Measurements from ENCODE around the gene DMWD.
A peak's percentile ranks its signal among the peaks of the same experiment; 100 is the strongest.

DMWD gene, protein sequence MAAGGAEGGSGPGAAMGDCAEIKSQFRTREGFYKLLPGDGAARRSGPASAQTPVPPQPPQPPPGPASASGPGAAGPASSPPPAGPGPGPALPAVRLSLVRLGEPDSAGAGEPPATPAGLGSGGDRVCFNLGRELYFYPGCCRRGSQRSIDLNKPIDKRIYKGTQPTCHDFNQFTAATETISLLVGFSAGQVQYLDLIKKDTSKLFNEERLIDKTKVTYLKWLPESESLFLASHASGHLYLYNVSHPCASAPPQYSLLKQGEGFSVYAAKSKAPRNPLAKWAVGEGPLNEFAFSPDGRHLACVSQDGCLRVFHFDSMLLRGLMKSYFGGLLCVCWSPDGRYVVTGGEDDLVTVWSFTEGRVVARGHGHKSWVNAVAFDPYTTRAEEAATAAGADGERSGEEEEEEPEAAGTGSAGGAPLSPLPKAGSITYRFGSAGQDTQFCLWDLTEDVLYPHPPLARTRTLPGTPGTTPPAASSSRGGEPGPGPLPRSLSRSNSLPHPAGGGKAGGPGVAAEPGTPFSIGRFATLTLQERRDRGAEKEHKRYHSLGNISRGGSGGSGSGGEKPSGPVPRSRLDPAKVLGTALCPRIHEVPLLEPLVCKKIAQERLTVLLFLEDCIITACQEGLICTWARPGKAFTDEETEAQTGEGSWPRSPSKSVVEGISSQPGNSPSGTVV

DNA sequence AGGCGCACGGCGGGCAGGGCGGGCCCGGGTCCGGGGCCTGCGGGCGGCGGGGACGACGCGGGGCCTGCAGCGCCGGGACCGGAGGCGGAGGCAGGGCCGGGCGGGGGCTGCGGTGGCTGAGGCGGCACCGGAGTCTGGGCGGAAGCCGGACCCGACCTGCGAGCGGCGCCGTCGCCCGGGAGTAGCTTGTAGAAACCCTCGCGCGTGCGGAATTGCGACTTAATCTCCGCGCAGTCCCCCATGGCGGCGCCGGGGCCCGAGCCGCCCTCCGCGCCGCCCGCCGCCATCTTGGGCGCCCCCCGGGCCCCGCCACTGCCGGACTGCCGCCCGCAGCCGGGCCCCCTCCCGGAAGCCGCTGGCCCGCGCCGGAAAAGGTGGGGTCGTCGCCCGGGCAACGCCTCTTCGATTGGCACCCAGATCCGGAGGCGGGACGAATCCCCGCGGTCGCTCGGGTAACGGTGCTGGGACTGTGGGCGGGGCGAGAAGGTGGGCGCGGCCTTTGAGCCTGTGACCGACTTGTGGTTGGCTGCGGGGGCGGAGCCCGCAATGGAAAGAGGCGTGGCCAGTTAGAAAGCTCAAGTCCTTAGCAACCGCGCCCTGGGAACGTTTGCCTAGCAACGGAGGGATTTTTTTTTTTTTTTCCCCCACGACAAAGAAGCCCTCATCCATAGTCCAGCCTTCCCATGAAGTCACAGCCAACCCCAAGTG lies at the start of gene DMWD:
Gene DMWD, minus strand, starts transcription at position 376 of the 708 bp plus-strand sequence. Its CDS starts 89 bp downstream, at position 287.
- Mint-ChIP-seq H3K27ac (peak within 1 kb of the TSS; percentile 79), H3K4me1 (ENCODE audit: low read depth) (peaks cover 33% of the 10 kb centered on the region), H3K9me3 (ENCODE audit: low read depth) (no peaks in the 10 kb centered on the region), H3K4me3 (peak within 1 kb of the TSS; percentile 96), H3K27me3 (peaks cover 16% of the 10 kb centered on the region), H3K36me3 (peaks cover 16% of the 10 kb centered on the region)

- Mint-ChIP-seq H3K4me1 (ENCODE audit: low read depth) (peaks cover 5% of the 10 kb centered on the region), H3K4me3 (no peak overlapping the region), H3K27ac (no peak overlapping the region), H3K36me3 (peaks cover 16% of the 10 kb centered on the region), H3K9me3 (ENCODE audit: low read depth) (no peaks in the 10 kb centered on the region), H3K27me3 (no peaks in the 10 kb centered on the region)
Observed at GRCh38 chr19:45842198-45842597, 49.6 kb upstream of the DMWD start.

- no peaks in the 10 kb centered on the region for H3K27me3 Mint-ChIP-seq
- H3K4me1 Mint-ChIP-seq (ENCODE audit: low read depth) = peaks cover 7% of the 10 kb centered on the region
- peaks cover 7% of the 10 kb centered on the region for H3K36me3 Mint-ChIP-seq
- H3K4me3 Mint-ChIP-seq = no peak overlapping the region
- H3K27ac Mint-ChIP-seq = no peak overlapping the region
- H3K9me3 Mint-ChIP-seq (ENCODE audit: low read depth) = no peaks in the 10 kb centered on the region
Observed at GRCh38 chr19:45834970-45835369, 42.3 kb upstream of the DMWD start.

DNA sequence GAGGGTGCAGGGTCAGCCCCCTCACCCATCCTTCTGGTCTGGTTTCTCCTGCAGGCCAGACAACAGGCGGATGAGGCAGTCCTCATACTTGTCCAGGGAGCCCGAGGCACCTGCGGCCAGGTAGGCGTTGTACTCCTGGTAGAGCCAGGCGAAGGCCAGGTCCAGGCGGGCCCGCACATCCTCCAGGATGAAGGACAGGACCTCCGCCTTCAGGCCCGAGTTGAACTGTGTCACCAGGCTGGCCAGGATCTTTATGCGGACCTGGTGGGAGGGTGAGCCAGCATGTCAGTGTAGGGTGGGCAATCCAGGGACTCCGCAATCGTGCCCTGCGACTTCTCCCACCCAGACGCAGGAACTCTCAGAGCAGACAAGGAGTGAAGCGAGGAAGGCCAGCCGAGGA lies 36.3 kb upstream of the DMWD start:
- H3K27me3 Mint-ChIP-seq = no peaks in the 10 kb centered on the region
- no peaks in the 10 kb centered on the region for H3K9me3 Mint-ChIP-seq (ENCODE audit: low read depth)
- peaks cover 12% of the 10 kb centered on the region for H3K36me3 Mint-ChIP-seq
- H3K27ac Mint-ChIP-seq = no peak overlapping the region
- H3K4me1 Mint-ChIP-seq (ENCODE audit: low read depth) = peaks cover 20% of the 10 kb centered on the region
- no peak overlapping the region for H3K4me3 Mint-ChIP-seq

DNA sequence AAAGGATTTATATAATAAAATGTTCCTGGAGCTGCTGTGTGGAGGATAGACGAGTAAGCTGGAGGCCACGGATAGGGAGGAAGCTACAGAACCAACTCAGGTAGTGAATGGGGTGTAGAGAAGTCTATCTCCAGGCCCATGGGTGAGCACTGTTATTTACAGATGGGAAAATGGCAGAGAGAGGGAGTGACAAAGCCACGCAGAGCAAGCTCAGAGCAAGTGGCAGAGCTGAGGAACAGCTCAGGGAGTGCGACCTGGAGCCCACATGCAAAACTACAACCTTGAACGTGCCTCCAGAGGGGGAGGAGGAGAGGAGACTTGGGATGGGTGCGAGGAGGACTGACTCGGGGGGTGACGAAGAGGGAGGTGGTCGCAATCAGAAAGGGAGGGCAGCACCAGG lies 35.9 kb upstream of the DMWD start:
- Mint-ChIP-seq H3K4me1 (ENCODE audit: low read depth) (peaks cover 20% of the 10 kb centered on the region), H3K4me3 (no peak overlapping the region), H3K27me3 (no peaks in the 10 kb centered on the region), H3K27ac (peak overlapping the region; percentile 58), H3K36me3 (peaks cover 12% of the 10 kb centered on the region), H3K9me3 (ENCODE audit: low read depth) (no peaks in the 10 kb centered on the region)

DNA sequence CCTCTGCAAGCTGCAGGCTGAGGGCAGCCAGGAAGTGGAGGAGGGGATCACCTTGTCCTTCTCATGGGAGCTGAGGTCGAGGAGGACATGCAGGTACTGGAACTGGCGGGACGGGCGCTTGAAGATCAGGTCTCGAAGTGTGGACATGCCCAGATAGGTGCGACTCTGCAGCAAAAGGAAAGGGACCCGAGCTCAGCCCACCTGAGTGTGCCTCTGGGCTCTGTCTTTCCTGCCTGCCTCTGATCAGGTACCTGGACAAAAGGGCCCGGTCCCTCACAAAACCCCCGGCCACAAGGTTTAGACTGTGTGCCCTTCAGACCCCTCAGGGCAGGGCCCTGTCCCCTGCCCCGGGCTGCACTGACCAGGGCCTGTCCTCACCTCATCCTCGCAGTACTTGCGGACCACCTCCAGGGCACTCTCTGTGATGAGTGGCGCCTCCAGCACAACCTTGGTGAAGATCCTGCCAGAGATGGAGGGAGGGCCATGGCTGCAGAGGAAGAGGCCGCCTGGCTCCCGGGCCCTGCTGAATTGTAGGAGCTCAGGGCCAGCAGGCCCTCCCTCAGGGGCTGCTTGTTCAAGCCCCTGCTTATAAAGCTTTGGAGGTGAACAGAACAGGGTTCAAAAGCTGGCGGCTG lies 34.9 kb upstream of the DMWD start:
- no peaks in the 10 kb centered on the region for H3K27me3 Mint-ChIP-seq
- H3K9me3 Mint-ChIP-seq (ENCODE audit: low read depth) = no peaks in the 10 kb centered on the region
- H3K27ac Mint-ChIP-seq = no peak overlapping the region
- H3K36me3 Mint-ChIP-seq = peaks cover 12% of the 10 kb centered on the region
- no peak overlapping the region for H3K4me3 Mint-ChIP-seq
- peaks cover 20% of the 10 kb centered on the region for H3K4me1 Mint-ChIP-seq (ENCODE audit: low read depth)

DNA sequence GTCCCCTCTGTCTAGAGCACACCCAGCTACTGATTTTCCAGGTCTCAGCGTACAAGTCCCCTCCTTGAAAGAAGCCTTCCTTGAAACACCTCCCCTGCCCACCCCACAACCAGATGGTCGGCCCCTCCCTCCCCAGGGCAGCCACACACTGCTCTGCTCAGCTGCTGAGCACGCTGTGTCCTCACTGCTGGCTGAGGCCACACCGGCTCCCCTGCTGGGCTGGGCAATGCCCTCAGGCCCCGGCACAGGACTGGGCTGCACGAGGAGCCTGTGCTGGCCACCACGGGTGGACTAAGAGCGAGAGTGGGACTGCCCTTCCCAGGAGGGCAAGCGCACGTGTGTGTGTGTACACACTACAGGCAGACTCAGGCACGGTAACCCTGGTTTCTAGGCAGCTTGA lies 34.3 kb upstream of the DMWD start:
- Mint-ChIP-seq H3K4me3 (no peak overlapping the region), H3K9me3 (ENCODE audit: low read depth) (no peaks in the 10 kb centered on the region), H3K36me3 (peaks cover 12% of the 10 kb centered on the region), H3K27ac (no peak overlapping the region), H3K27me3 (no peaks in the 10 kb centered on the region), H3K4me1 (ENCODE audit: low read depth) (peaks cover 20% of the 10 kb centered on the region)

DNA sequence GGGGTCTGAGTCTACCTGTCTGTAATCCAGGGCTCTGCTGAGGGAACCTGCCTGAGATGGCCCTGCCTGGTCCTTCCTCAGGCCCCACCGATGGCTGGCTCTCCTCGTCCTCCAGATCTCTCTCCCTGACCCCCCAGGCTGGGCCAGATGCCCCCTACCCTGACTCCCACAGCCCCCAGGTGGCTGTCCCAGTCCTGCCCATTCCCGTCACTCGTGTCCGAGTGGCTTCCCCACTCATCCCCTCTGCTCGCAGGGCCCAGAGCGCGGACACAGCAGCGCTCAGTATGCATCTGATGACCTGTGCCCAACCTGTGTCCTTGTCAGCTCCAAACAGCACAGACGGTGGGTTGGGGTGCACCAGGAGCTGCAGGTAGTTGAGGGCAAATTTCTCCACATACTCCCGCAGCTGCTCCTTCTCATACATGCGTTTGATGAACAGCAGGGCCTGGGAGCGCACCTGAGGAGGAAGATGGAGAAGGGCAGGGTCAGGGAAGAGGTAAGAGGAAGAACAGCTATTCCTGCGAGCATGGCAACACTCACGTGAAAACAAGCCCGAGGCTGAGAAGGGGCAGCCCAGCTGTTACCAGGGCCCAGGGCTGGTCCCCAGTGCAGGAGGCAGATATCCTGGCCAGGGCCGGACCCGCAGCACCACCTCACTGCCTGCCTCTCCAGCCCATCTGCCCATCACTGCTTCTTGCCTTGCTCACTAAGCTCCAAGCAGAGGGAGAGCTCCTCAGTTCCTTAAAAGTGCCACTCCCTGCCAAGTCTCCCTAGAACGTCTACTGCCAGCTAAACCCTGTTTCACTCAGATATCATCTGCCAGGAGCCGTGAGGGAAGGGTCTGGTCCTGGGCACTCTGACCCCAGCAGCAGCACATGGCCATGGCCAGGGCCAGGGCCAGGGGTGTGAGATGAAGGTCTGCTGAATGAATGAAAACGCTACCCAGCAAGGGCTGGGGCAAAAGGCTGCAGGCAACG lies 33.6 kb upstream of the DMWD start:
- Mint-ChIP-seq H3K36me3 (peaks cover 12% of the 10 kb centered on the region), H3K27ac (no peak overlapping the region), H3K9me3 (ENCODE audit: low read depth) (no peaks in the 10 kb centered on the region), H3K27me3 (no peaks in the 10 kb centered on the region), H3K4me3 (no peak overlapping the region), H3K4me1 (ENCODE audit: low read depth) (peaks cover 18% of the 10 kb centered on the region)

DNA sequence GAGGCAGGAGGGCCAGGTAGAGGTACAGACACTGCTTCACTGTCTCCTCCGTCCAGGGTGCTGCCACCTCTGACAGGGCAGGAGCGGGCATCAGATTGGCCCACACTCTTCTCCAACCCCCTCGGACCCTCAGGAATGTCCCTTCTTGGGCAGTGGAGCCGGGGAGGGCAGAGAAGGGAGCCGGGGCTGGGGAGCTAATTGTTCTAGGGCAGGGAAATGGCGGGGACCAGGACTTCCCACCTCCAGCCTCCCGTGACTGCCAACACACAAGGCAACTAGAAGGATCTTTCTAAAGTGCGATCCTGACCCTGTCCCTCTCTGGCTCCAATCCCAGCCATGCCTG lies 32.6 kb upstream of the DMWD start:
- Mint-ChIP-seq H3K27me3 (no peaks in the 10 kb centered on the region), H3K27ac (no peak overlapping the region), H3K4me1 (ENCODE audit: low read depth) (peaks cover 16% of the 10 kb centered on the region), H3K4me3 (no peak overlapping the region), H3K36me3 (peaks cover 12% of the 10 kb centered on the region), H3K9me3 (ENCODE audit: low read depth) (no peaks in the 10 kb centered on the region)

DNA sequence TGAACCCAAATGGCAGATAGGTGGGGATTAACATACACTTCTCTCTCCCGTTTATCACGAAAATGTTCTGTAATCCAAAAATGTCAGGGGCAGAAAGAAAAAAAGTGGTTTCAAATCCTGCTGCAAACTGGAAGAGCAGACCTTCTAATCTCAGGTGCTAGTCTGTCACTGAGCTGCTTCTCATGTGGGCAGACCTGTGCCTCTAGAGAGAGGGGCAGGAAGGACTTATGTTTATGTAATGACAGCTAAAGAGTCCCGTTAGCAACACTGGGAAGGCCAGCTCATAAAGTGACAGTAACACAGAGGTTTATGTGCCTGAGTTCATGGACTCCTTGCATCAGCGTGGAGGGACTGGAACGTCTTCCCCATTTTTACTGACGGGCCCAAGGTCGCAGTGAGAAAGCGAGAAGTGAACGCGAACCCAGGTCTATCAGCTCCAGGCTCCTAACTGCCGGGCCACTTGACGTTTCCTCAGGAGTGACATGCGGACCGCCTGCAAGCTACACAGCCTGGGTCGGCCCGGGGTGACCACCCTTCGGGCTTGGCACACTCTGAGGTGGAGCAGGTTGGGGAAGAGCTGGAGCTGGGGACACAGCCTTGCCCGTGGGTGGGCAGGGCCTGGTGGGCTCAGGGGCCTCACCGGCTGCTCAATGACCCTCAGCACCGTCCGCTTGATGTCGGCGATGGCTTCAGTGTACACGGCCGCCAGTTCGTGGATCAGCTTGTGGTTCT lies 32.1 kb upstream of the DMWD start:
- peak overlapping the region; percentile 39 for H3K4me3 Mint-ChIP-seq
- no peaks in the 10 kb centered on the region for H3K9me3 Mint-ChIP-seq (ENCODE audit: low read depth)
- no peaks in the 10 kb centered on the region for H3K27me3 Mint-ChIP-seq
- peaks cover 12% of the 10 kb centered on the region for H3K36me3 Mint-ChIP-seq
- peaks cover 12% of the 10 kb centered on the region for H3K4me1 Mint-ChIP-seq (ENCODE audit: low read depth)
- H3K27ac Mint-ChIP-seq = peak overlapping the region; percentile 46

- Mint-ChIP-seq H3K4me1 (ENCODE audit: low read depth) (peaks cover 9% of the 10 kb centered on the region), H3K9me3 (ENCODE audit: low read depth) (no peaks in the 10 kb centered on the region), H3K27me3 (no peaks in the 10 kb centered on the region), H3K36me3 (peaks cover 9% of the 10 kb centered on the region), H3K4me3 (no peak overlapping the region), H3K27ac (no peak overlapping the region)
Observed at GRCh38 chr19:45824041-45824471, 31.4 kb upstream of the DMWD start.

GRCh38 chr19:45823182-45823581 lies 30.5 kb upstream of the DMWD start:
- no peaks in the 10 kb centered on the region for H3K27me3 Mint-ChIP-seq

GRCh38 chr19:45822716-45823115 lies 30.1 kb upstream of the DMWD start:
- no peaks in the 10 kb centered on the region for H3K27me3 Mint-ChIP-seq
- no peak overlapping the region for H3K27ac Mint-ChIP-seq
- no peak overlapping the region for H3K4me3 Mint-ChIP-seq
- H3K4me1 Mint-ChIP-seq (ENCODE audit: low read depth) = peaks cover 5% of the 10 kb centered on the region
- H3K9me3 Mint-ChIP-seq (ENCODE audit: low read depth) = no peaks in the 10 kb centered on the region
- peaks cover 2% of the 10 kb centered on the region for H3K36me3 Mint-ChIP-seq

More at GRCh38 chr19:45823182-45823581, 30.5 kb upstream of the DMWD start:
- H3K27ac Mint-ChIP-seq = no peak overlapping the region
- no peaks in the 10 kb centered on the region for H3K9me3 Mint-ChIP-seq (ENCODE audit: low read depth)
- no peak overlapping the region for H3K4me3 Mint-ChIP-seq
- peaks cover 5% of the 10 kb centered on the region for H3K4me1 Mint-ChIP-seq (ENCODE audit: low read depth)
- peaks cover 5% of the 10 kb centered on the region for H3K36me3 Mint-ChIP-seq
